Tibial artery (tissue), 4 donors: ENCODE results near the gene TMEM156.

ENCODE experiments used
- DNase-seq, 2 donors: peaks; one replicate each; pipeline ENCODE4 v3.0.0-alpha.2; 2019
- H3K27ac ChIP-seq, 2 donors: fragments of 200-600 bp; sonication (generic) in 1 of 2; 1 replicate in 1 of 2; 2 replicates in 1 of 2; pipeline ENCODE4 v1.5.1; 2018 to 2019; ENCODE audit warnings: mild to moderate bottlenecking in 1 of 2
- H3K27me3 ChIP-seq, 2 donors: fragments of 200-600 bp; sonication (generic) in 1 of 2; one replicate each; pipeline versions ENCODE4 v1.5.1 to v1.6.0; 2016 to 2019
- H3K36me3 ChIP-seq, 3 donors: fragments of 200-600 bp; sonication (generic) in 2 of 3; one replicate each; pipeline ENCODE4 v1.5.1; 2016 to 2019; ENCODE audit warnings: mild to moderate bottlenecking in 2 of 3
- H3K4me1 ChIP-seq, 4 donors: fragments of 200-600 bp; sonication (generic) in 2 of 4; 1 replicate in 3 of 4; 2 replicates in 1 of 4; pipeline ENCODE4 v1.5.1; 2016 to 2019
- H3K4me3 ChIP-seq, 2 donors: fragments of 200-600 bp; sonication (generic) in 1 of 2; 1 replicate in 1 of 2; 2 replicates in 1 of 2; pipeline ENCODE4 v1.5.1; 2018 to 2019; ENCODE audit warnings: mild to moderate bottlenecking in 2 of 2
- H3K9me3 ChIP-seq, 3 donors: fragments of 200-600 bp; sonication (generic) in 1 of 3; one replicate each; pipeline ENCODE4 v1.5.1; 2016 to 2019
- CTCF ChIP-seq, 2 experiments: fragments of 200-600 bp in 1 of 2; fragments of 450-650 bp in 1 of 2; IDR thresholded peaks; one replicate each; pipeline ENCODE4 v1.5.1; 2017 to 2019; ENCODE audit warnings: antibody characterized with exemption in 2 of 2, mild to moderate bottlenecking in 1 of 2, moderate library complexity in 1 of 2
- intact Hi-C: fragments of 100-400 bp; cut with DNase I; formaldehyde crosslinking; loops from one replicate; pipeline ENCODE4 v1.15.0; 2023; ENCODE audit warnings: low total_unique reads

TMEM156 gene

DNA sequence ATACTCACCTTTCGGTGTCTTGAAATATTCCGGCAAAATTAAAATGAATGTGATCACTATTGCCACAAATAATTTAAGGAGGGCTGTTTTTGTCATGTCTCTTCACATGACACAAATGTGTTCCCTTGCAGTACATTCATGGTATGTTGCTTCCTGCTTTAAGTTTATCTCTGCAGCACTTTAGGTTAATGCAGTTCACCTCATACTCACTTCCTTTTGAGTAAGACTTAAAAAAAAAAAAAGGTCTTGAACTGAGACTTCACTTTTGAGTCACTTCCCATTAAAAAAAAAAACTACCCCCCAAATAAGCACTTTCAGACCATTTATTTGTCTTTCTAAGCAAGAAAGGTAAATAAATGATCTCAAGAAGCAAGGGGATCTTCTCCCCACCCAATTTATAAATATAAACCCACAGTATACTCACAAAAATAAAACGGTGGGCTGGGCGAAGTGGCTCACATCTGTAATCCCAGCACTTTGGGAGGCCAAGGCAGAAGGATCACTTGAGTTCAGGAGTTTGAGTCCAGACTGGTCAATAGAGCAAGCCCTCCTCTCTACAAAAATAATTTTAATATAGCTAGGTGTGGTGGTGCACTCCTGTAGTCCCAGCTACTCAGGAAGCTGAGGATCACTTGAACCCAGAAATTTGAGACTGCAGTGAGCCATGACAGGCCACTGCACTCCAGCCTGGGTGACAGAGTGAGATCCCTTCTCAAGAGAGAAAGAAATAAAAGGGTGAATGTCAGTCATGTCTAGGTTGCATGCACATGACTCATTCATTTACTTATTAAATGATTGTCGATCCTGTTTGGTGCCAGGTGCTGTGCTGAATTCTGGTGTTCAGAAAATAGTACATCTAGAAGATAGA is at the start of gene TMEM156:
TMEM156 (minus strand) TSS at position 192 of the 868 bp plus-strand sequence; CDS start at position 96, 96 bp downstream.
- H3K9me3 ChIP-seq, result no peaks in the 10 kb centered on the region
- intact Hi-C loops, result no loop called here
- DNase-seq, result no peak
- H3K27ac ChIP-seq, result no peak within 1 kb of the TSS
- H3K4me1 ChIP-seq, result no peaks in the 10 kb centered on the region
- no peak for TF ChIP-seq CTCF (IDR thresholded peaks at IDR 0.05)
- no peak within 1 kb of the TSS for H3K4me3 ChIP-seq
- H3K36me3 ChIP-seq, result no peaks in the 10 kb centered on the region
- no peaks in the 10 kb centered on the region for H3K27me3 ChIP-seq

DNA sequence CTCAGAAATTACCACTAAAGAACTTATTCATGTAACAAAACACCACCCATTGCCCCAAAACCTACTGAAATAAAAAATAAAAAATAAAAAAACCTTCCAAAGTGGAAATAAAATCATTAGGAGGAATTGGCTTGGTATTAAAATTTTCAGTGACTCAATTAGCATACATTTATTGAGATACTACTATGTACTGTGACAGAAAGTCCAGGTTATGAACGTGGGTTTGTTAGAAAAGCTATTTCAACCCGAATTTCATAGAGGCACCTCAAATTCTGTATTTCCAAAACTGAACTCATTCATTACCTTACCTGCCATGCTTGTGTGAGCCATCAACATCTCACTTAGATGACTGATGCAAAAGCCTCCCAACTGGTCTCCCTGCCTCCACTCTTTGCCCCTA is 46.6 kb upstream of the TMEM156 start:
- Histone ChIP-seq H3K27me3 (no peaks in the 10 kb centered on the region), H3K36me3 (peaks cover 11 to 16% (median 14%) of the 10 kb centered on the region in 3 donors), H3K9me3 (no peaks in the 10 kb centered on the region), H3K27ac (no peak overlapping the region), H3K4me1 (no peaks in the 10 kb centered on the region), H3K4me3 (no peak overlapping the region)
- intact Hi-C loops, result no loop called here
- no peak for TF ChIP-seq CTCF (IDR thresholded peaks at IDR 0.05)
- no peak for DNase-seq

- no peaks in the 10 kb centered on the region for H3K27me3 ChIP-seq
- TF ChIP-seq CTCF (IDR thresholded peaks at IDR 0.05), result no peak
- no peak overlapping the region for H3K4me3 ChIP-seq
- intact Hi-C loops, result no loop called here
- no peaks in the 10 kb centered on the region for H3K36me3 ChIP-seq
- DNase-seq, result no peak
- H3K9me3 ChIP-seq, result no peaks in the 10 kb centered on the region
- H3K27ac ChIP-seq, result no peak overlapping the region
- H3K4me1 ChIP-seq, result no peaks in the 10 kb centered on the region
These were observed 36.7 kb upstream of the TMEM156 start for GRCh38 chr4:39068907-39069306.

GRCh38 chr4:39067451-39067850 is 35.2 kb upstream of the TMEM156 start:
- Histone ChIP-seq H3K27ac (no peak overlapping the region), H3K9me3 (no peaks in the 10 kb centered on the region), H3K4me3 (no peak overlapping the region), H3K36me3 (no peaks in the 10 kb centered on the region), H3K27me3 (no peaks in the 10 kb centered on the region), H3K4me1 (no peaks in the 10 kb centered on the region)
- intact Hi-C loops, result no loop called here
- TF ChIP-seq CTCF (IDR thresholded peaks at IDR 0.05), result no peak
- no peak for DNase-seq

DNA sequence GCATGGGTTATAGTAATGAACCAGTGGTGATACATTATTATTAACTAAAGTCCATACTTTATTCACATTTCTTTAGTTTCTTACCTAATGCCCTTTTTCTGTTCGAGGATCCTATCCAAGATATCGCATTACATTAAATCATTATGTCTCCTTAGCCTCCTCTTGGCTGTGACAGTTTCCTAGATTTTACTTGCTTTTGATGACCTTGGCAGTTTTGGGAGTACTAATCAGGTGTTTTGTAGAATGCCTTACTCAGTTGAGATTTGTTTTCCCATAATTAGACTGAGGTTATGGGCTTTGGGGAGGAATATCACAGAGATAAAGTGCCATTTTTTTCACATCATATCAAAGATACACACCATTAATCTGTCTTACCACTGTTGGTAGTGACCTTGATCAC is 34.8 kb upstream of the TMEM156 start:
- no peaks in the 10 kb centered on the region for H3K36me3 ChIP-seq
- no peaks in the 10 kb centered on the region for H3K9me3 ChIP-seq
- no peak for DNase-seq
- H3K27me3 ChIP-seq, result no peaks in the 10 kb centered on the region
- intact Hi-C loops, result no loop called here
- no peaks in the 10 kb centered on the region for H3K4me1 ChIP-seq
- no peak overlapping the region for H3K4me3 ChIP-seq
- no peak overlapping the region for H3K27ac ChIP-seq
- TF ChIP-seq CTCF (IDR thresholded peaks at IDR 0.05), result no peak
